HepG2 (cell line): ENCODE data around the gene STRADA. TPM values are rescaled to one million over a fixed set of nuclear protein-coding genes. Genes with fewer than 3 reads are reported as not detected.

ENCODE experiments used
- ATF1 ChIP-seq: IDR thresholded peaks from 2 replicates; pipeline ENCODE4 v1.6.1; 2016; ENCODE audit warnings: mild to moderate bottlenecking, control low read depth
- FOXO1 ChIP-seq: sonication (generic); formaldehyde crosslinking; IDR thresholded peaks from 2 replicates; pipeline ENCODE4 v1.4.0; 2020; ENCODE audit warnings: missing genetic modification reagents
- JDP2 ChIP-seq: sonication (generic); formaldehyde crosslinking; IDR thresholded peaks from 2 replicates; pipeline ENCODE4 v1.8.1; 2022; ENCODE audit warnings: missing genetic modification reagents, borderline replicate concordance
- PCBP1 ChIP-seq: fragments of 200-400 bp; formaldehyde crosslinking; IDR thresholded peaks from 2 replicates; pipeline ENCODE4 v1.6.1; 2017; ENCODE audit warnings: mild to moderate bottlenecking, low read depth, low read length, borderline replicate concordance
- PITX1 ChIP-seq: sonication (generic); formaldehyde crosslinking; IDR thresholded peaks from 2 replicates; pipeline ENCODE4 v1.5.1; 2020; ENCODE audit warnings: mild to moderate bottlenecking, missing genetic modification reagents
- RCOR2 ChIP-seq: IDR thresholded peaks from 2 replicates; pipeline ENCODE4 v1.6.1; 2016; ENCODE audit warnings: missing biosample characterization, missing genetic modification reagents
- TAF15 ChIP-seq: fragments of 200-400 bp; formaldehyde crosslinking; IDR thresholded peaks from one replicate; pipeline ENCODE4 v1.6.1; 2018; ENCODE audit warnings: mild to moderate bottlenecking, low read depth, low read length; ENCODE audit not compliant: poor library complexity, severe bottlenecking
- TIGD3 ChIP-seq: sonication (generic); formaldehyde crosslinking; IDR thresholded peaks from 2 replicates; pipeline ENCODE4 v1.5.1; 2020; ENCODE audit warnings: mild to moderate bottlenecking, missing genetic modification reagents, borderline replicate concordance
- ZNF256 ChIP-seq: sonication (generic); formaldehyde crosslinking; conservative IDR thresholded peaks from 2 replicates; pipeline ENCODE4 v1.4.0; 2020; ENCODE audit warnings: missing genetic modification reagents
- ZNF329 ChIP-seq: sonication (generic); formaldehyde crosslinking; IDR thresholded peaks from 2 replicates; pipeline ENCODE4 v1.9.0; 2021; ENCODE audit warnings: low read depth, mild to moderate bottlenecking, missing genetic modification reagents
- ZNF407 ChIP-seq: sonication (generic); formaldehyde crosslinking; IDR thresholded peaks from one replicate; pipeline ENCODE4 v1.5.1; 2020; ENCODE audit warnings: mild to moderate bottlenecking, missing genetic modification reagents; ENCODE audit errors: not compliant biosample characterization
- ZNF552 ChIP-seq: sonication (generic); formaldehyde crosslinking; IDR thresholded peaks from 2 replicates; pipeline ENCODE4 v1.9.0; 2022; ENCODE audit warnings: missing genetic modification reagents, mild to moderate bottlenecking, borderline replicate concordance
- ZNF569 ChIP-seq: sonication (generic); formaldehyde crosslinking; IDR thresholded peaks from 2 replicates; pipeline ENCODE4 v1.5.0; 2020; ENCODE audit warnings: mild to moderate bottlenecking, missing genetic modification reagents, moderate library complexity, borderline replicate concordance
- ZNF644 ChIP-seq: IDR thresholded peaks from 2 replicates; pipeline ENCODE4 v1.6.1; 2016; ENCODE audit warnings: low read depth
- ZNF770 ChIP-seq: sonication (generic); formaldehyde crosslinking; IDR thresholded peaks from 2 replicates; pipeline ENCODE4 v1.5.0; 2020; ENCODE audit warnings: mild to moderate bottlenecking, missing genetic modification reagents
- ZNF816 ChIP-seq: sonication (generic); formaldehyde crosslinking; IDR thresholded peaks from 2 replicates; pipeline ENCODE4 v1.8.0; 2022; ENCODE audit warnings: missing genetic modification reagents, mild to moderate bottlenecking, borderline replicate concordance
- ZNF879 ChIP-seq: sonication (generic); formaldehyde crosslinking; IDR thresholded peaks from 2 replicates; pipeline ENCODE4 v1.8.1; 2023; ENCODE audit warnings: missing genetic modification reagents
- ZSCAN22 ChIP-seq: sonication (generic); formaldehyde crosslinking; IDR thresholded peaks from 2 replicates; pipeline ENCODE4 v1.4.0; 2020; ENCODE audit warnings: mild to moderate bottlenecking, missing genetic modification reagents
- polyA plus RNA-seq, 8 experiments: library from polyadenylated mRNA; depleted of rRNA in 3 of 8; stranded (reverse) in 7 of 8; unstranded in 1 of 8; fragments of >200 nt; fragmentation: Illumina TruSeq in 4 of 8; extraction: Trizol in 4 of 8; gene quantifications; 2 replicates each; pipeline versions ENCODE4 v1.2.1 to v1.2.3, GENCODE V29; 2011 to 2016; ENCODE audit warnings: low read depth in 4 of 8, missing spikeins in 1 of 8, mixed read lengths in 1 of 8; ENCODE audit not compliant: insufficient read depth in 1 of 8
- total RNA-seq, 5 experiments: library from RNA; depleted of rRNA; stranded (reverse); fragments of >200 nt; fragmentation: Illumina TruSeq; extraction: Trizol; gene quantifications; 2 replicates each; pipeline ENCODE4 v1.2.3, GENCODE V29; 2016; ENCODE audit warnings: low read depth in 1 of 5

STRADA gene
- total and polyA plus RNA-seq, 2 of the 13 experiments (the other 11 are each of a cell fraction or from before 2014, with no cell fraction given): 17.6 to 17.9 TPM

- no peak for TF ChIP-seq ZNF569 (CRISPR knock-in tag)
- TF ChIP-seq PITX1 (CRISPR knock-in tag): peak; percentile 53; the same call in 1 of the 2 replicates
- TF ChIP-seq ATF1 (CRISPR knock-in tag): peak; percentile 35; the same call in 1 of the 2 replicates
- peak; percentile 38; the same call in 1 of the 2 replicates for TF ChIP-seq TIGD3
- no peak; the same call in none of the 2 replicates for TF ChIP-seq ZNF879 (CRISPR knock-in tag)
- no peak for TF ChIP-seq JDP2 (CRISPR knock-in tag)
- TF ChIP-seq ZNF770 (CRISPR knock-in tag): peak; percentile 73
- no peak for TF ChIP-seq FOXO1 (CRISPR knock-in tag)
- TF ChIP-seq RCOR2 (CRISPR knock-in tag): no peak
- peak; percentile 87 for TF ChIP-seq ZNF407 (CRISPR knock-in tag)
- 0 out of 2 replicates have a peak, but pooled peaks have one; percentile 16 for TF ChIP-seq ZSCAN22 (CRISPR knock-in tag)
- no peak for TF ChIP-seq ZNF329 (CRISPR knock-in tag)
- no peak for TF ChIP-seq ZNF816
- peak; percentile 41 for TF ChIP-seq TAF15
- TF ChIP-seq ZNF644: no peak
- TF ChIP-seq ZNF256 (CRISPR knock-in tag): peak; percentile 65; the same call in 1 of the 2 replicates
- peak; percentile 96 for TF ChIP-seq PCBP1
- peak; percentile 38; the same call in 1 of the 2 replicates for TF ChIP-seq ZNF552 (CRISPR knock-in tag)
Observed at GRCh38 chr17:63741408-63742173, at the start of gene STRADA (continued).
